NCI-H460 (cell line): ENCODE results near the gene RASA3. TPM values are rescaled to one million over a fixed set of nuclear protein-coding genes. Genes with fewer than 3 reads are reported as not detected.
A peak's percentile ranks its signal among the peaks of the same experiment; 100 is the strongest.
"Not testable (repeated sequence)": the region's sequence is repeated elsewhere in the genome, so short reads cannot be mapped to it uniquely, and the experiment has no call there.

Experiments
- DNase-seq: peaks from one replicate; pipeline ENCODE4 v3.0.0-alpha.2; 2016; ENCODE audit warnings: low read depth; ENCODE audit errors: extremely low read depth
- total RNA-seq: library from RNA; depleted of rRNA; stranded (reverse); fragments of >200 nt; shearing (Covaris generic); gene quantifications from 2 replicates; pipeline ENCODE4 v1.2.3, GENCODE V29; 2014

The RASA3 gene
- total RNA-seq, 1 experiment from 2014 or later, result 14.2 TPM

- DNase-seq, result no peak
Observed at GRCh38 chr13:114103801-114104654, 28.4 kb downstream of the RASA3 start.

GRCh38 chr13:114103289-114103621, 29.2 kb downstream of the RASA3 start:
- DNase-seq, result not testable (repeated sequence)

GRCh38 chr13:114102521-114103288, 29.7 kb downstream of the RASA3 start:
- DNase-seq, result no peak

DNA sequence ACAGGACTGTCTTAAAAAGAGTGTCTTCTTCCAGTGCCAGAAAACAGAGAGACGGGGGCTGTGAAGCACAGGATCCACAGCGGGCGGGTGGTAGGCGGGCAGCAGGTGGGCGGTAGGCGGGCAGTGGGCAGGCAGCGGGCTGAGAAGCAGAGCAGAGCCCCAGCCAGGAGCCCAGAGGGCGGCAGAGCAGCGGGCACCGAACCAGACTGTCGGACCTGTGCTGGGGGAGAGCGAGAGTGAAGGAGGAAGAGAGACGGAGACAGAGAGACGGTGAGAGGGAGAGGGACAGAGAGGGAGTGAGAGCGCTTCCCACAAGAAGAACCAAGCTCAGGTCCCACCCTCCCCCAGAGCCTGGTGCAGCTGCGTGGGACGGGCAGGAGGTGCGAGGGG, 30.3 kb downstream of the RASA3 start:
- no peak for DNase-seq

DNA sequence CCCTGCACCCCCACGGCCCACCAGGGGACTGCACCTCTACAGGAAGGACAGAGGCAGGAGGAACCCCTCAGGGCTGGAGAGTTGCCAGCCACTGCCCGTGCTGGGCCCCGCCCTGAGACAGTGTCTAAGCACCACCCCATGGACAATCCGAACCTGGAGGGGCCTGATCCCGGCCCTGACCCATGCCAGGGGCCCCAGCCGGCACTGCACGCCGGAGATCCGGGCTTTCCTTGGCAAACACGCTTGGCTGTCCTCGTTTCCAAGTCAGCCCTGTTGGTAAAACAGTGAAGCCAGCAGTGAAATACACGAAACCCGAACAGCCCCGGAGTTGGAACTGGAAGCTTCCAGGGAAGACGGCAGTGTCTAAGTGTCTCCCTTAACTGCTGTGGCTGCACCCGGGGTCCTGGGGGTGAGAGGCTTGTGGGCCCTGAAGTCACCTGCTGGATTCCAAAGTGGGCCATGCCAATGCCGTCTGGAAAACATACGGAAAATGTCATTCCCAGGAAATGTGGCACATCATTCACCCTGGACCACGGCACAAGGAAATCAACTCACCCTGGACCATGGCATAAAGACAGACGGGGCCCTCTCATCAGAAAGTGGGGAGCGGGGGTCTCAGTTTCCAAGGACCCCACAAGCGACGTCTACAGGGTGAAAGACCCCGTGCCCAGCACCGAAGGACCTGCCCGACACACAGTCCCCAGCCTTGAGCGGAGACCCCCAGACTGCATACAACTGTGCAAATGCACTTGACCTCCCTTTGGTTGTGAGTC, 30.9 kb downstream of the RASA3 start:
- DNase-seq, result no peak

DNA sequence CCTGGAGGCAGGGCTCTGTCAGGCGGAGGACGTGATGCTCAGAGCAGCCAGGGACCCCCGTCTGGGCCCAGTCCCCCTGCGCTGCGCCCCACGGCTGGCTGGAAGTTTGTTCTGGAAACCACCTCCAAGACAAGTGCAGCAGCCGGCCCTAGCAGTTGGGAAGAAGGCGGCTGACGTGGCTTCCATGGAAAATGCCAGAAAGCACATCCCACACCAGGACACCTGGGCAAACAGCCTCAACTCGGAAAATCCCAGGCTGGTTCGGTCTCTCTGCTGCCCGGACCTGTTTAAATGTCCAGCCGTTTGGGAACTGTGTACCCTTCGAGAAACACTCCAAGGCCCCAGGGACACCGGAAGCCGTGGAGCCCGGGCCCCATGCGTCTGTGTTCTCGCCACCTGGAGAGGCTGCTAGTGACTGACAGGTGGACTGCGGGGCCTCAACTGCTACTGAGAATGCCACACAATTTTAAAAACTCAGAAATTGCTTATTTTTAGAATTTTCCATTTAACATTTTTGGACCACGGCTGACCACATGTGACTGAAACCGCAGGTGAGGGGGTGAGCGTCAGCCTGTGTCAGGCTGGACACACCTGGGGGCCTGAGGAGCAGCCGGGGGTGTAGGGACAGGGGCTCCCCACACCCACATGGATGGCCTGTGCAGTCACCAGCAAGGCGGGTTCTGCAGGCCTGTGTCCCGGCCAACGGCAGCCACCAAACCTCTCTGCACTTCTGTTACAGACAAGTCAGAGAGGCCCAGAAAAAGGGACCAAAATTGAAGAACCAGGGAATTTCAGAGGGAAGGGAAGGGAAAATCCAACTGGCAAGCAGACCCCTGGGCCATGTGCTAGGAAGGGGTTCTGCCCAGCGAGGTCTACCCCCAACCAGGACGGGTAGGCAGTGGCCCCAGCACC, 31.7 kb downstream of the RASA3 start:
- no peak for DNase-seq

- DNase-seq, result peak; percentile 11
Observed at GRCh38 chr13:114099918-114100445, 32.4 kb downstream of the RASA3 start.

DNA sequence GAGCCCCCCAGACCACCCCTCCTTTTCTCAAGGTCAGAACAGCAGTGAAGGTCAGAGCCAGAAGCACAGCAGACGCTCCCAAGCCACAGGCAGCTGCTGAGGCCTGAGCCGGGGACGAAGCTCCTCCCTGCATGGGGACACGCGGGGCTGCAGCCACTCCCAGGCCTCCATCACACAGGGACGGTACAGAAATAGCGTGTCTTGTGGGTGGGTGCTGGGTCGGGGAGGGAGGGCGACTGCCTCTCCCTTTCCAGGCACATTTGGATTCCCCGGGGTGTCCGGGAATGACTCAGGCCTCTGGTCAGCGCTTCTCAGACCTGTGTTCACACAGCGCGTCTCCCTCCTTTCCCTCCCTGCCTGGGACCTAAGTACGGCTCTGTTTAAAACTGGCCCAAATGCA, 33.2 kb downstream of the RASA3 start:
- DNase-seq, result peak; percentile 57

DNA sequence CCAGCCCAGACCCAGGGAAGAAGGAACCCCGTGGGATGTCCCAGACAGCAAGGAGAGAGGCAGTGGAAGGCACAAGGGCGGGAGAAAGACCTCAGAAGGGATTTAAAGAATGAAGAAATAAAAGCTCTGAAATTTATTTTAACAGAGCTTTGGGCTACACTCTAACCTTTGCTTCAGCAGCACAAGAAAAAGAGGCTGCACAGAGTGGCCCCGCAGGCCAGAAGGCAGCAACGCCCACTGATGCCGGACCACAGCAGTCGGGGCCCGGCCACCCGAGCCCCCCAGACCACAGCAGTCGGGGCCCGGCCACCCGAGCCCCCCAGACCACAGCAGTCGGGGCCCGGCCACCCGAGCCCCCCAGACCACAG, 33.8 kb downstream of the RASA3 start:
- DNase-seq, result not testable (repeated sequence)

- no peak for DNase-seq
Observed at GRCh38 chr13:114097893-114098688, 34.3 kb downstream of the RASA3 start.

DNA sequence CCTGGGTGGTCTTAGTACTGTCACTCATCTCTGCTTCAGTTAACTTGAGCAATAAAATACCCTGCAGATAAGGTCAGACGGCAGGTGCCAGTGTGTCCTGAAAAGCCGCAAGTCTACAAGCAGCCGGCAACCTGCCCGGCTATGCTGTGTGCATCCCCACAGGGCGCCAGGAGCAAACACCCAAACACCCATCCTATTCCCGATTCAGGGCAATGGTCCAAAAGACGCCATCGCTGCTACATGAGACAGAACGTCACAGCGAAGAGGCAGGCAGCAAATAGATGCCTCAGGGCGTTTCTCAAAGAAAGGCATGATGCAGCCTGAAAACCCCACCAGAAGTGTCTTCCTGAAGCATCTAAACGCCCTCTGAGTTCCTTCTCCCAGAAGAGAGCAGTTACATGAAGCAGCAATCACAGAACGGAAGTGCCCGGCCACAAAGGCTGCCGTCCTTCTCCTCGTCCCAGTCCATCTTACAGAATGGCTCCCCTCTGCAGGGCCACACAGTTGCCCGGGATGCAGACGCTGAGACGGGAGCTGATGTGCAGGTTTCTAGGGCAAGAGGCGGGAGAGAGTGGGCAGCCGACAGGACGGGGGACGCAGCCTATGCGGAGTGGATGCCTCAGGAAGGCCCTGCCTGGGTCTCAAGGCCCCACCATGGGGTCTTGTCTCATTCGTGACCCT, 35.1 kb downstream of the RASA3 start:
- no peak for DNase-seq

GRCh38 chr13:114096811-114097211, 35.6 kb downstream of the RASA3 start:
- no peak for DNase-seq

GRCh38 chr13:114096031-114096485, 36.4 kb downstream of the RASA3 start:
- no peak for DNase-seq

- no peak for DNase-seq
Observed at GRCh38 chr13:114095486-114095885, 36.9 kb downstream of the RASA3 start.

DNA sequence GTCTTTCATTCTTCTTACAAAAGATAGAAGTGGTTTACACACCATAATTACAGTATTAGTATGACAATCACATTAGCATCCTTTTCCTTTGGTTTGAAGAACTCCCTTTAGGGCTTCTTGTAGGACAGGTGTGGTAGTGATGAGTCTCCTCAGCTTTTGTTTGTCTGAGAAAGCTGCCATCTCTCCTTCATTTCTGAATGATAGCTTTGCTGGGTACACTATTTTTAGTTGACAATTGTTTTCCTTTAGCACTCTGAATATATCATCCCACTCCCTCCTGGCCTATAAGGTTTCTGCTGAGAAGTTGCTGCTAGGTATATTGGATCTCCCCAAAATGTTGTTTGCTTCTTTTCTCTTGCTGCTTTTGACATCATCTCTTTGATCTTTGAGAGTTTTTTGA, 39.3 kb downstream of the RASA3 start:
- DNase-seq, result no peak

DNA sequence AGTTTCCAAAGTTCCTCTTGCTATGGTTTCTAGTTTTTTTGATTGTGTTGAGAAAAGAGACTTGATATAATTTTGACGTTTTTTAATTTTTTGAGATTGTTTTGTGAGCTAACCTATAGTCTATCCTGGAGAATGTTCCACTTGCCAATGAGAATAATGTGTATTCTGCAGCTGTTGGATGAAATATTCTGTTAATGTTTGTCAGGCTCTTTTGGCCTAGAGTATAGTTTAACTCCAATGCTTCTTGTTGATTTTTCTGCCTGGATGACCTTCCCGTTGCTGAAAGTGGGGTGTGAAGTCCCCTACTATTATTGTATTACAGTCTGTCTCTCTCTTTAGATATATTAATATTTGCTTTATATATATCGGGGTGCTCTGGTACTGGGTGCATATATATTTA, 40.0 kb downstream of the RASA3 start:
- no peak for DNase-seq

- DNase-seq, result no peak
Observed at GRCh38 chr13:114090476-114090875, 41.9 kb downstream of the RASA3 start.

GRCh38 chr13:114089751-114090400, 42.5 kb downstream of the RASA3 start:
- DNase-seq, result no peak
